Naive thymus-derived CD4-positive, alpha-beta T cell (primary cell): Measurements from ENCODE around the gene RHOC. TPM values are rescaled to one million over a fixed set of nuclear protein-coding genes. Genes with fewer than 3 reads are reported as not detected.

ENCODE experiments used
- ATAC-seq: fragments of 150-1000 bp; cut with Tn5 transposase; 2 replicates; pipeline ENCODE4 v1.10.0; 2021; ENCODE audit warnings: mild to moderate bottlenecking, moderate library complexity
- CTCF ChIA-PET: fragments of 350-600 bp; sonication (Branson Sonifier 250); formaldehyde crosslinking; loops from one replicate; lab custom pipeline; 2021; ENCODE audit warnings: antibody characterized with exemption; lab: Charles Lee
- POLR2A ChIA-PET: fragments of 350-600 bp; sonication (Branson Sonifier 250); formaldehyde crosslinking; loops from one replicate; lab custom pipeline; 2021; ENCODE audit warnings: antibody characterized with exemption, inconsistent platforms; lab: Charles Lee
- DNase-seq, 9 donors: peaks; one replicate each; pipeline versions ENCODE4 v3.0.0 to v3.0.0-alpha.2; 2020 to 2022; ENCODE audit warnings: mixed read lengths in 1 of 9
- H3K27ac ChIP-seq: one replicate; pipeline ENCODE4 v1.7.0; 2013; ENCODE audit warnings: mild to moderate bottlenecking, low read depth, low read length, moderate library complexity
- H3K27me3 ChIP-seq, 2 donors: one replicate each; pipeline ENCODE4 v1.7.0; 2013; ENCODE audit warnings: low read length in 2 of 2, mild to moderate bottlenecking in 2 of 2, moderate library complexity in 2 of 2; ENCODE audit not compliant: control insufficient read depth in 2 of 2, insufficient read depth in 2 of 2
- H3K36me3 ChIP-seq, 3 experiments: 1 replicate in 2 of 3; 2 replicates in 1 of 3; pipeline ENCODE4 v1.7.0; 2013; ENCODE audit warnings: low read length in 3 of 3, mild to moderate bottlenecking in 3 of 3, moderate library complexity in 1 of 3; ENCODE audit not compliant: insufficient read depth in 3 of 3, control insufficient read depth in 2 of 3
- H3K4me1 ChIP-seq, 2 donors: one replicate each; pipeline ENCODE4 v1.7.0; 2013; ENCODE audit warnings: low read length in 2 of 2, mild to moderate bottlenecking in 2 of 2, moderate library complexity in 1 of 2; ENCODE audit not compliant: control insufficient read depth in 2 of 2, insufficient read depth in 2 of 2
- H3K4me3 ChIP-seq: 2 replicates; pipeline ENCODE4 v1.7.0; 2013; ENCODE audit warnings: mild to moderate bottlenecking, low read length
- H3K9me3 ChIP-seq, 3 experiments: 1 replicate in 2 of 3; 2 replicates in 1 of 3; pipeline ENCODE4 v1.7.0; 2013; ENCODE audit warnings: low read length in 3 of 3; ENCODE audit not compliant: control insufficient read depth in 2 of 3
- H3K27ac Mint-ChIP-seq, 9 donors: one replicate each; pipeline ENCODE4 v1.8.0; 2020 to 2022; ENCODE audit warnings: mixed read lengths in 9 of 9, mild to moderate bottlenecking in 8 of 9, moderate library complexity in 5 of 9, inconsistent platforms in 2 of 9
- H3K27me3 Mint-ChIP-seq, 5 donors: one replicate each; pipeline ENCODE4 v1.8.0; 2021 to 2022; ENCODE audit warnings: mixed read lengths in 5 of 5, mild to moderate bottlenecking in 1 of 5
- H3K36me3 Mint-ChIP-seq, 5 donors: one replicate each; pipeline ENCODE4 v1.8.0; 2020 to 2022; ENCODE audit warnings: mixed read lengths in 5 of 5, mild to moderate bottlenecking in 3 of 5, inconsistent platforms in 1 of 5
- H3K4me1 Mint-ChIP-seq, 7 donors: one replicate each; pipeline ENCODE4 v1.8.0; 2020 to 2022; ENCODE audit warnings: mixed read lengths in 7 of 7, mild to moderate bottlenecking in 3 of 7, inconsistent platforms in 1 of 7
- H3K4me3 Mint-ChIP-seq, 10 donors: one replicate each; pipeline ENCODE4 v1.8.0; 2020 to 2022; ENCODE audit warnings: mild to moderate bottlenecking in 10 of 10, mixed read lengths in 10 of 10, moderate library complexity in 6 of 10, inconsistent platforms in 2 of 10
- H3K9me3 Mint-ChIP-seq, 11 donors: one replicate each; pipeline ENCODE4 v1.8.0; 2020 to 2022; ENCODE audit warnings: mixed read lengths in 11 of 11, mild to moderate bottlenecking in 4 of 11, inconsistent platforms in 1 of 11, moderate library complexity in 1 of 11
- intact Hi-C, 2 donors: fragments of 100-400 bp; cut with micrococcal nuclease; formaldehyde crosslinking; loops; one replicate each; pipeline ENCODE4 v1.15.1; 2023
- polyA plus RNA-seq, 2 donors: library from polyadenylated mRNA; unstranded; fragments of 300-500 nt; fragmentation: Illumina TruSeq; gene quantifications; one replicate each; pipeline ENCODE4 v1.2.3, GENCODE V29; 2021
- total RNA-seq, 6 experiments: library from RNA in 5 of 6; stranded (reverse) in 5 of 6; gene quantifications; 1 replicate in 5 of 6; 2 replicates in 1 of 6; pipeline ENCODE4 v1.2.3 and lab custom pipeline; 2021 to 2026

The RHOC gene
- total and polyA plus RNA-seq, 7 experiments from 2014 or later: 0.57 to 89.1 (median 4.2) TPM

DNA sequence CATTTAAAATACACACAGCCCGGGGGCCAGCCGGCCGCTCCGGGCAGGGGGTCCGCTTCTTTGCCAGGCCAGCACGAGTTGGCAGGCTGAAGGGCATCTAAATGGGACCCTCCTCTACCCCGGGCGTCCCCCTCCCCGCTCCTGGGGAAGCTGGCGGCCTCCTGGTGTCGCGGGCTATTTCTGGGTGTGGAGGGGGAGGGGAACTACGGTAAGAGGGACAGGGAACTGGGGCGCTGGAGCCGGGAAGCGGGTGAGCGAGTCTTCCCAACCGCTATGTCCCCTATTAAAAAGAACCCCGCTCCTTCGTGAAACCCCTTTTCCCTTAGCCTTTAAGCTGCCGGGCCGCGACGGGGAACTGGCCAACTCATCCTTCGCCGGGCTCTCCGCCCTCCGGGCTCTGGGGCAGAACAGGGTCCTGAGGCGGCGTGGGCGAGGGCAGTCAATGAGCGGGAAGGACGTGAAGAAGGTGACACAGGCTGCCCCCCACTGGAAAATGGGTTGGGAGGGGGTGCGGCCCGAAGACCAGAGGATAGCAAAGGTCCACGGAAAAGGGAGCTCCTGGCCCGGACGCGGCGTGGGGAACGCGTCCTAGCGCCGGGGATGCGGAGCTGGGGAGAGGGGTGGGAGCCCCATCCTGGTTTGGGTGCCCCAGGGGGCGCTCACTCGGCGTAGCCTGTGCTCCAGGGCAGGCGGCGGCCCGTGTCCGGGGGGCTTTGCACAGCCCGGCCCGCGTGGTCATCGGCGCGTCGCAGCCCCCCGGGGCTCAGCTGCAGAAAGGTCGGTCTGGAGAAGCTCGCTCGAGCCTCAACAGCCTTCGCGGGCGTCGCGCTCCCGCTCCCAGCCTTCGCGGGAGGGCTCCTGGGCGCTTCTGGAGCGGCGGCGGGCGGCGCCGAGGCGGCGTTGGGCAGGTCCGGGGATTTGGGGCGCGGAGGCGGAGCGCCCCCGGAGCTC, 7.7 kb upstream of the RHOC start:
- intact Hi-C loops: loop anchor here (1.0 to 10.0 kb wide), 17 partner anchors 7 to 2003 kb away; partner anchors contain the start of genes CAPZA1 (in 2 of the 2), MAGI3 (in 2 of the 2), MOV10 (in 2 of the 2) and ST7L (in 2 of the 2)
- Histone ChIP-seq H3K4me1 (peaks cover 13% of the 10 kb centered on the region in 2 donors), H3K9me3 (no peaks in the 10 kb centered on the region), H3K27me3 (no peaks in the 10 kb centered on the region), H3K27ac (no peak overlapping the region), H3K4me3 (peak overlapping the region; percentile 81), H3K36me3 (no peaks in the 10 kb centered on the region)
- CTCF ChIA-PET: interaction anchor here (0.6 to 2.0 kb wide), 9 partner anchors 10 to 964 kb away, joined by 3 to 16 read pairs (median 4); partner anchors contain the start of gene LRIG2
- no peak for ATAC-seq
- H3K4me1 Mint-ChIP-seq: peaks cover 17 to 37% (median 21%) of the 10 kb centered on the region in 7 donors
- H3K4me3 Mint-ChIP-seq: peak overlapping the region; percentile 55 to 92 (median 80)
- peak in 2 of 9 donors; percentile 33 to 41 for DNase-seq
- no peaks in the 10 kb centered on the region for H3K9me3 Mint-ChIP-seq
- peak overlapping the region in 2 of 9 donors; percentile 24 to 36 for H3K27ac Mint-ChIP-seq
- POLR2A ChIA-PET: interaction anchor here (0.6 to 1.9 kb wide), 7 partner anchors 10 to 1123 kb away, joined by 3 to 10 read pairs (median 6); partner anchors contain the start of genes CAPZA1, LRIG2, MOV10 and ST7L
- no peaks in the 10 kb centered on the region for H3K36me3 Mint-ChIP-seq
- peaks cover 0 to 43% (median 8%) of the 10 kb centered on the region in 5 donors for H3K27me3 Mint-ChIP-seq

- no peak overlapping the region for H3K4me3 ChIP-seq
- H3K36me3 ChIP-seq: no peaks in the 10 kb centered on the region
- no peaks in the 10 kb centered on the region for H3K9me3 ChIP-seq
- Mint-ChIP-seq H3K27ac (peak overlapping the region in 2 of 9 donors; percentile 24), H3K36me3 (no peaks in the 10 kb centered on the region), H3K9me3 (no peaks in the 10 kb centered on the region), H3K4me3 (peak overlapping the region; percentile 34 to 91 (median 72)), H3K4me1 (peaks cover 13 to 37% (median 21%) of the 10 kb centered on the region in 7 donors), H3K27me3 (peaks cover 0 to 45% (median 6%) of the 10 kb centered on the region in 5 donors)
- no peak overlapping the region for H3K27ac ChIP-seq
- ATAC-seq (no peak), DNase-seq (no peak)
- H3K4me1 ChIP-seq: peaks cover 13% of the 10 kb centered on the region in 2 donors
- ChIA-PET CTCF (interaction anchor here (0.6 to 2.0 kb wide), 2 partner anchors 9 to 128 kb away, joined by 4 to 10 read pairs; no protein-coding TSS in a partner anchor), POLR2A (interaction anchor here (1.1 kb wide), 1 partner anchor 39 kb away, joined by 3 read pairs; the partner anchor contains the start of gene MOV10)
- intact Hi-C loops: loop anchor here (2.0 to 10.0 kb wide), 6 partner anchors 39 to 1631 kb away; partner anchors contain the start of genes CAPZA1 (in 1 of the 2), MOV10 (in 1 of the 2), PHTF1 (in 1 of the 2) and ST7L (in 1 of the 2)
- H3K27me3 ChIP-seq: no peaks in the 10 kb centered on the region
Measured at GRCh38 chr1:112713466-112714312, 6.8 kb upstream of the RHOC start.

- DNase-seq (no peak), ATAC-seq (no peak)
- H3K9me3 Mint-ChIP-seq: no peaks in the 10 kb centered on the region
- H3K4me1 Mint-ChIP-seq: peaks cover 9 to 34% (median 19%) of the 10 kb centered on the region in 7 donors
- CTCF ChIA-PET: no interaction called here
- H3K27me3 Mint-ChIP-seq: peaks cover 0 to 52% (median 4%) of the 10 kb centered on the region in 5 donors
- intact Hi-C loops: loop anchor here in 1 of 2 donors (10.0 kb wide), 1 partner anchor 1632 kb away; no protein-coding TSS in a partner anchor
- Histone ChIP-seq H3K36me3 (no peaks in the 10 kb centered on the region), H3K27ac (no peak overlapping the region), H3K27me3 (no peaks in the 10 kb centered on the region), H3K4me3 (no peak overlapping the region), H3K9me3 (no peaks in the 10 kb centered on the region), H3K4me1 (peaks cover 13% of the 10 kb centered on the region in 2 donors)
- H3K36me3 Mint-ChIP-seq: no peaks in the 10 kb centered on the region
- H3K27ac Mint-ChIP-seq: no peak overlapping the region
- POLR2A ChIA-PET: interaction anchor here (0.6 kb wide), 1 partner anchor 315 kb away, joined by 4 read pairs; no protein-coding TSS in a partner anchor
- H3K4me3 Mint-ChIP-seq: peak overlapping the region in 3 of 10 donors; percentile 19 to 56 (median 30)
Measured at GRCh38 chr1:112712701-112713128, 5.8 kb upstream of the RHOC start.

DNA sequence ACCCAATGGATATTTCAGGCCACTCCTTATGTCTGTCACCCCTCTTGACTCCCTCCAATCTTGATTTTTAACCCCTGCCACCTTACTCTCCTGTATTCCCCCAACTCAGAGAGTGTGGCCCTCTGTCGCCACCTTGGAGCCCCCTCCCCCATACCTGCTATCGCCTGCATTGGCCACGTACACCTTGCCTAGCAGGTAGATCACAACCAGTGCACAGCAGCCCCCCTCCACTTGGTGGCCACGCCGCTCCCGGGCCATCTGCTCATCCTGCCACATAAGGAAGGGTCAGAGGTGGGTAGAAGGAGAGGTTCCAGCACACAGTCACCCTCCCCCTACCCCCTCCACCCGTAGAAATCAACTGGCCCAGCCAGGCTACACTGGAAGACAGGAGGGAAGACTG, 5.3 kb upstream of the RHOC start:
- peaks cover 13% of the 10 kb centered on the region in 2 donors for H3K4me1 ChIP-seq
- H3K9me3 ChIP-seq: no peaks in the 10 kb centered on the region
- DNase-seq: no peak
- ATAC-seq: no peak
- Mint-ChIP-seq H3K4me3 (peak overlapping the region in 1 of 10 donors; percentile 59), H3K4me1 (peaks cover 9 to 33% (median 23%) of the 10 kb centered on the region in 7 donors), H3K27ac (no peak overlapping the region), H3K36me3 (no peaks in the 10 kb centered on the region), H3K9me3 (no peaks in the 10 kb centered on the region), H3K27me3 (peaks cover 0 to 54% (median 4%) of the 10 kb centered on the region in 5 donors)
- POLR2A ChIA-PET: interaction anchor here (0.6 kb wide), 1 partner anchor 315 kb away, joined by 4 read pairs; no protein-coding TSS in a partner anchor
- CTCF ChIA-PET: no interaction called here
- H3K4me3 ChIP-seq: no peak overlapping the region
- H3K27me3 ChIP-seq: no peaks in the 10 kb centered on the region
- no peak overlapping the region for H3K27ac ChIP-seq
- intact Hi-C loops: loop anchor here in 1 of 2 donors (10.0 kb wide), 1 partner anchor 1633 kb away; no protein-coding TSS in a partner anchor
- H3K36me3 ChIP-seq: no peaks in the 10 kb centered on the region

DNA sequence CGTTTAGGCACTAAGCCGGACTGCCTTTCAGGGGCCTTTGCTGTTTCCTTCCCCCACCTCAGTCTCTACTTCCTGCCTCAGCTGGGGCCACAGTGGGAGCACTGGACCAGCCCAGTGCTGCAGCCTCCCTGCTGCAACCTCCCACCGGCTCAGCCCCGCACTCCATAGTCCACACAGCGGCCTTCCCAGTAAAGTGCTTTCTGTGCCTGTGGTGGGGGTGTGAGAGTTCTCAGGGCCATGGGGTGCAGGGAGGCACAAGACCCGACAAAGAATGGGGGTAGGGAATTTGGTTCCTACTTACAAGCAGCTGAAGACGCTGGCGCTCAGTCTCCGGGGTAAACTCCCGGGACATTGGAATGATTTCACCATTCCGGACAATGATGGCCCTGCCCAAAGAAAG, 4.7 kb upstream of the RHOC start:
- peaks cover 9 to 30% (median 23%) of the 10 kb centered on the region in 7 donors for H3K4me1 Mint-ChIP-seq
- no peaks in the 10 kb centered on the region for H3K36me3 Mint-ChIP-seq
- ATAC-seq (no peak), DNase-seq (no peak)
- Histone ChIP-seq H3K9me3 (no peaks in the 10 kb centered on the region), H3K27ac (no peak overlapping the region), H3K4me3 (no peak overlapping the region), H3K27me3 (no peaks in the 10 kb centered on the region), H3K36me3 (no peaks in the 10 kb centered on the region), H3K4me1 (peaks cover 13% of the 10 kb centered on the region in 2 donors)
- H3K27me3 Mint-ChIP-seq: peaks cover 0 to 54% (median 4%) of the 10 kb centered on the region in 5 donors
- ChIA-PET POLR2A (no interaction called here), CTCF (interaction anchor here (1.6 kb wide), 1 partner anchor 210 kb away, joined by 9 read pairs; no protein-coding TSS in a partner anchor)
- H3K27ac Mint-ChIP-seq: no peak overlapping the region
- no peak overlapping the region for H3K4me3 Mint-ChIP-seq
- H3K9me3 Mint-ChIP-seq: no peaks in the 10 kb centered on the region
- intact Hi-C loops: loop anchor here in 1 of 2 donors (10.0 kb wide), 1 partner anchor 1633 kb away; no protein-coding TSS in a partner anchor
